22Rv1 (cell line): ENCODE measurements around the gene EFHC1.

ENCODE experiments used
- ZFX ChIP-seq: fragments of 450-650 bp; IDR thresholded peaks from 2 replicates; pipeline ENCODE4 v1.6.1; 2017; ENCODE audit warnings: antibody characterized with exemption, borderline replicate concordance
- TF ChIP-seq, protein P1 (sequence below): fragments of 450-650 bp; IDR thresholded peaks from 2 replicates; pipeline ENCODE4 v1.5.1; 2017; ENCODE audit warnings: mild to moderate bottlenecking

DNA sequence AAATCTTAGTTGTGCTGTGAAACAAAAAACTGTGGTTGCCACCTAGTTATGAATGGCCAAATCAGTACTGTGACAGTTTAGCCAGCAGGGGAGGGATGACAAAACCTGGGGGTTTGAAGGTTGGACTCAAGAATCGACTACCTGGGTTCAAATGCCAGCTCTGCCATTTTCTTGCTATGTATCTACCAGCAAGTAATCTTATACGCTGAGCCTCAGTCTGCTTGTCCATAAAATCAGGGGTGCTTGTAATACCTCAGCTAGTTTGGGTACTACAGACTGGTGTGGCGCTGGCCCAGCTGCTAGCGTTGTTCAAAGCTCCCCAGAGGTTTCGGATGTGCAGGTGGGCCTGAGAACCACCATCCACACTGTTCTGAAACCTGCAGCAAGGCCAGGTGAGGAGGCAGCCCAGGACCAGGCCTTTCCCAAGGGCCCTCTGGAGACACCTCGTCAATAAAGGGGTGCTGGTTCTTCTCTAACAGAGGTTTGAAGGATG is 116.3 kb downstream of the EFHC1 start:
- TF ChIP-seq, protein P1, sequence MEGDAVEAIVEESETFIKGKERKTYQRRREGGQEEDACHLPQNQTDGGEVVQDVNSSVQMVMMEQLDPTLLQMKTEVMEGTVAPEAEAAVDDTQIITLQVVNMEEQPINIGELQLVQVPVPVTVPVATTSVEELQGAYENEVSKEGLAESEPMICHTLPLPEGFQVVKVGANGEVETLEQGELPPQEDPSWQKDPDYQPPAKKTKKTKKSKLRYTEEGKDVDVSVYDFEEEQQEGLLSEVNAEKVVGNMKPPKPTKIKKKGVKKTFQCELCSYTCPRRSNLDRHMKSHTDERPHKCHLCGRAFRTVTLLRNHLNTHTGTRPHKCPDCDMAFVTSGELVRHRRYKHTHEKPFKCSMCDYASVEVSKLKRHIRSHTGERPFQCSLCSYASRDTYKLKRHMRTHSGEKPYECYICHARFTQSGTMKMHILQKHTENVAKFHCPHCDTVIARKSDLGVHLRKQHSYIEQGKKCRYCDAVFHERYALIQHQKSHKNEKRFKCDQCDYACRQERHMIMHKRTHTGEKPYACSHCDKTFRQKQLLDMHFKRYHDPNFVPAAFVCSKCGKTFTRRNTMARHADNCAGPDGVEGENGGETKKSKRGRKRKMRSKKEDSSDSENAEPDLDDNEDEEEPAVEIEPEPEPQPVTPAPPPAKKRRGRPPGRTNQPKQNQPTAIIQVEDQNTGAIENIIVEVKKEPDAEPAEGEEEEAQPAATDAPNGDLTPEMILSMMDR, result no peak
- TF ChIP-seq ZFX, result no peak
